Naive thymus-derived CD4-positive, alpha-beta T cell (primary cell): ENCODE measurements around the gene SORCS1. TPM values are rescaled to one million over a fixed set of nuclear protein-coding genes. Genes with fewer than 3 reads are reported as not detected.

Experiments
- ATAC-seq: fragments of 150-1000 bp; cut with Tn5 transposase; 2 replicates; pipeline ENCODE4 v1.10.0; 2021; ENCODE audit warnings: mild to moderate bottlenecking, moderate library complexity
- CTCF ChIA-PET: fragments of 350-600 bp; sonication (Branson Sonifier 250); formaldehyde crosslinking; loops from one replicate; lab custom pipeline; 2021; ENCODE audit warnings: antibody characterized with exemption; lab: Charles Lee
- POLR2A ChIA-PET: fragments of 350-600 bp; sonication (Branson Sonifier 250); formaldehyde crosslinking; loops from one replicate; lab custom pipeline; 2021; ENCODE audit warnings: antibody characterized with exemption, inconsistent platforms; lab: Charles Lee
- DNase-seq, 9 donors: peaks; one replicate each; pipeline versions ENCODE4 v3.0.0 to v3.0.0-alpha.2; 2020 to 2022; ENCODE audit warnings: mixed read lengths in 1 of 9
- H3K27ac ChIP-seq: one replicate; pipeline ENCODE4 v1.7.0; 2013; ENCODE audit warnings: mild to moderate bottlenecking, low read depth, low read length, moderate library complexity
- H3K27me3 ChIP-seq, 2 donors: one replicate each; pipeline ENCODE4 v1.7.0; 2013; ENCODE audit warnings: low read length in 2 of 2, mild to moderate bottlenecking in 2 of 2, moderate library complexity in 2 of 2; ENCODE audit not compliant: control insufficient read depth in 2 of 2, insufficient read depth in 2 of 2
- H3K36me3 ChIP-seq, 3 experiments: 1 replicate in 2 of 3; 2 replicates in 1 of 3; pipeline ENCODE4 v1.7.0; 2013; ENCODE audit warnings: low read length in 3 of 3, mild to moderate bottlenecking in 3 of 3, moderate library complexity in 1 of 3; ENCODE audit not compliant: insufficient read depth in 3 of 3, control insufficient read depth in 2 of 3
- H3K4me1 ChIP-seq, 2 donors: one replicate each; pipeline ENCODE4 v1.7.0; 2013; ENCODE audit warnings: low read length in 2 of 2, mild to moderate bottlenecking in 2 of 2, moderate library complexity in 1 of 2; ENCODE audit not compliant: control insufficient read depth in 2 of 2, insufficient read depth in 2 of 2
- H3K4me3 ChIP-seq: 2 replicates; pipeline ENCODE4 v1.7.0; 2013; ENCODE audit warnings: mild to moderate bottlenecking, low read length
- H3K9me3 ChIP-seq, 3 experiments: 1 replicate in 2 of 3; 2 replicates in 1 of 3; pipeline ENCODE4 v1.7.0; 2013; ENCODE audit warnings: low read length in 3 of 3; ENCODE audit not compliant: control insufficient read depth in 2 of 3
- H3K27ac Mint-ChIP-seq, 9 donors: one replicate each; pipeline ENCODE4 v1.8.0; 2020 to 2022; ENCODE audit warnings: mixed read lengths in 9 of 9, mild to moderate bottlenecking in 8 of 9, moderate library complexity in 5 of 9, inconsistent platforms in 2 of 9
- H3K27me3 Mint-ChIP-seq, 5 donors: one replicate each; pipeline ENCODE4 v1.8.0; 2021 to 2022; ENCODE audit warnings: mixed read lengths in 5 of 5, mild to moderate bottlenecking in 1 of 5
- H3K36me3 Mint-ChIP-seq, 5 donors: one replicate each; pipeline ENCODE4 v1.8.0; 2020 to 2022; ENCODE audit warnings: mixed read lengths in 5 of 5, mild to moderate bottlenecking in 3 of 5, inconsistent platforms in 1 of 5
- H3K4me1 Mint-ChIP-seq, 7 donors: one replicate each; pipeline ENCODE4 v1.8.0; 2020 to 2022; ENCODE audit warnings: mixed read lengths in 7 of 7, mild to moderate bottlenecking in 3 of 7, inconsistent platforms in 1 of 7
- H3K4me3 Mint-ChIP-seq, 10 donors: one replicate each; pipeline ENCODE4 v1.8.0; 2020 to 2022; ENCODE audit warnings: mild to moderate bottlenecking in 10 of 10, mixed read lengths in 10 of 10, moderate library complexity in 6 of 10, inconsistent platforms in 2 of 10
- H3K9me3 Mint-ChIP-seq, 11 donors: one replicate each; pipeline ENCODE4 v1.8.0; 2020 to 2022; ENCODE audit warnings: mixed read lengths in 11 of 11, mild to moderate bottlenecking in 4 of 11, inconsistent platforms in 1 of 11, moderate library complexity in 1 of 11
- intact Hi-C, 2 donors: fragments of 100-400 bp; cut with micrococcal nuclease; formaldehyde crosslinking; loops; one replicate each; pipeline ENCODE4 v1.15.1; 2023
- polyA plus RNA-seq, 2 donors: library from polyadenylated mRNA; unstranded; fragments of 300-500 nt; fragmentation: Illumina TruSeq; gene quantifications; one replicate each; pipeline ENCODE4 v1.2.3, GENCODE V29; 2021
- total RNA-seq, 6 experiments: library from RNA in 5 of 6; stranded (reverse) in 5 of 6; gene quantifications; 1 replicate in 5 of 6; 2 replicates in 1 of 6; pipeline ENCODE4 v1.2.3 and lab custom pipeline; 2021 to 2026

SORCS1 gene
- total and polyA plus RNA-seq, 7 experiments from 2014 or later, result not detected

- Mint-ChIP-seq H3K27ac (no peak overlapping the region), H3K4me1 (no peaks in the 10 kb centered on the region), H3K9me3 (peaks cover 0 to 6% (median 0%) of the 10 kb centered on the region in 11 donors), H3K27me3 (no peaks in the 10 kb centered on the region), H3K36me3 (no peaks in the 10 kb centered on the region), H3K4me3 (no peak overlapping the region)
- Histone ChIP-seq H3K36me3 (no peaks in the 10 kb centered on the region), H3K27me3 (no peaks in the 10 kb centered on the region), H3K4me1 (no peaks in the 10 kb centered on the region), H3K9me3 (no peaks in the 10 kb centered on the region), H3K4me3 (no peak overlapping the region), H3K27ac (no peak overlapping the region)
- POLR2A ChIA-PET, result no interaction called here
- ATAC-seq, result no peak
- intact Hi-C loops, result no loop called here
- no peak for DNase-seq
- CTCF ChIA-PET, result no interaction called here
These were observed 105.3 kb downstream of the SORCS1 start for GRCh38 chr10:107059068-107059804.

GRCh38 chr10:107058331-107058730 is 106.2 kb downstream of the SORCS1 start:
- intact Hi-C loops, result no loop called here
- ChIA-PET CTCF (no interaction called here), POLR2A (no interaction called here)
- no peaks in the 10 kb centered on the region for H3K4me1 ChIP-seq
- H3K9me3 ChIP-seq, result no peaks in the 10 kb centered on the region
- H3K4me3 ChIP-seq, result no peak overlapping the region
- no peak overlapping the region for H3K27ac Mint-ChIP-seq
- H3K4me3 Mint-ChIP-seq, result no peak overlapping the region
- DNase-seq, result no peak
- H3K9me3 Mint-ChIP-seq, result peaks cover 0 to 6% (median 0%) of the 10 kb centered on the region in 11 donors
- no peak for ATAC-seq
- H3K27ac ChIP-seq, result no peak overlapping the region
- H3K36me3 ChIP-seq, result no peaks in the 10 kb centered on the region
- no peaks in the 10 kb centered on the region for H3K27me3 ChIP-seq
- H3K4me1 Mint-ChIP-seq, result no peaks in the 10 kb centered on the region
- no peaks in the 10 kb centered on the region for H3K27me3 Mint-ChIP-seq
- no peaks in the 10 kb centered on the region for H3K36me3 Mint-ChIP-seq

GRCh38 chr10:107056182-107056581 is 108.3 kb downstream of the SORCS1 start:
- H3K4me3 Mint-ChIP-seq, result no peak overlapping the region

GRCh38 chr10:107054469-107055156 is 109.9 kb downstream of the SORCS1 start:
- no peaks in the 10 kb centered on the region for H3K9me3 ChIP-seq
- Mint-ChIP-seq H3K4me3 (no peak overlapping the region), H3K27ac (no peak overlapping the region), H3K4me1 (no peaks in the 10 kb centered on the region), H3K27me3 (peaks cover 0 to 3% (median 0%) of the 10 kb centered on the region in 5 donors), H3K36me3 (no peaks in the 10 kb centered on the region), H3K9me3 (peaks cover 0 to 6% (median 0%) of the 10 kb centered on the region in 11 donors)
- no peak overlapping the region for H3K27ac ChIP-seq
- no peaks in the 10 kb centered on the region for H3K36me3 ChIP-seq
- ChIA-PET POLR2A (no interaction called here), CTCF (no interaction called here)
- DNase-seq (no peak), ATAC-seq (no peak)
- no peaks in the 10 kb centered on the region for H3K27me3 ChIP-seq
- H3K4me3 ChIP-seq, result no peak overlapping the region
- no peaks in the 10 kb centered on the region for H3K4me1 ChIP-seq
- intact Hi-C loops, result no loop called here

More at GRCh38 chr10:107056182-107056581, 108.3 kb downstream of the SORCS1 start:
- H3K27me3 Mint-ChIP-seq, result no peaks in the 10 kb centered on the region
- no peaks in the 10 kb centered on the region for H3K27me3 ChIP-seq
- H3K27ac ChIP-seq, result no peak overlapping the region
- H3K9me3 Mint-ChIP-seq, result peaks cover 0 to 6% (median 0%) of the 10 kb centered on the region in 11 donors
- no peaks in the 10 kb centered on the region for H3K9me3 ChIP-seq
- intact Hi-C loops, result no loop called here
- H3K36me3 ChIP-seq, result no peaks in the 10 kb centered on the region
- no peak overlapping the region for H3K27ac Mint-ChIP-seq
- no peak for DNase-seq
- ChIA-PET CTCF (no interaction called here), POLR2A (no interaction called here)
- H3K4me1 Mint-ChIP-seq, result no peaks in the 10 kb centered on the region
- no peak overlapping the region for H3K4me3 ChIP-seq
- no peak for ATAC-seq
- no peaks in the 10 kb centered on the region for H3K36me3 Mint-ChIP-seq
- no peaks in the 10 kb centered on the region for H3K4me1 ChIP-seq

- Mint-ChIP-seq H3K36me3 (no peaks in the 10 kb centered on the region), H3K27ac (no peak overlapping the region), H3K4me3 (no peak overlapping the region), H3K9me3 (peaks cover 0 to 12% (median 3%) of the 10 kb centered on the region in 11 donors), H3K27me3 (peaks cover 0 to 3% (median 0%) of the 10 kb centered on the region in 5 donors), H3K4me1 (no peaks in the 10 kb centered on the region)
- ATAC-seq (no peak), DNase-seq (no peak)
- H3K4me3 ChIP-seq, result no peak overlapping the region
- H3K4me1 ChIP-seq, result no peaks in the 10 kb centered on the region
- H3K27me3 ChIP-seq, result no peaks in the 10 kb centered on the region
- CTCF ChIA-PET, result no interaction called here
- intact Hi-C loops, result no loop called here
- H3K36me3 ChIP-seq, result no peaks in the 10 kb centered on the region
- no peak overlapping the region for H3K27ac ChIP-seq
- no peaks in the 10 kb centered on the region for H3K9me3 ChIP-seq
- POLR2A ChIA-PET, result no interaction called here
These were observed 112.7 kb downstream of the SORCS1 start for GRCh38 chr10:107051769-107052168.

- no peaks in the 10 kb centered on the region for H3K4me1 Mint-ChIP-seq
- Histone ChIP-seq H3K9me3 (no peaks in the 10 kb centered on the region), H3K4me3 (no peak overlapping the region), H3K36me3 (no peaks in the 10 kb centered on the region), H3K27ac (no peak overlapping the region), H3K4me1 (no peaks in the 10 kb centered on the region), H3K27me3 (no peaks in the 10 kb centered on the region)
- H3K27ac Mint-ChIP-seq, result no peak overlapping the region
- POLR2A ChIA-PET, result no interaction called here
- no peak overlapping the region for H3K4me3 Mint-ChIP-seq
- H3K36me3 Mint-ChIP-seq, result no peaks in the 10 kb centered on the region
- no peak for DNase-seq
- no peaks in the 10 kb centered on the region for H3K27me3 Mint-ChIP-seq
- CTCF ChIA-PET, result no interaction called here
- H3K9me3 Mint-ChIP-seq, result peaks cover under 1 to 13% (median 3%) of the 10 kb centered on the region in 11 donors
- ATAC-seq, result no peak
- intact Hi-C loops, result no loop called here
These were observed 121.0 kb downstream of the SORCS1 start for GRCh38 chr10:107043461-107043860.
